MCF 10A (cell line): ENCODE measurements around the gene SEC16B. TPM values are rescaled to one million over a fixed set of nuclear protein-coding genes. Genes with fewer than 3 reads are reported as not detected.

ENCODE experiments used
- BruUV-seq: library from RNA; stranded (reverse); fragments of 400-500 nt; replicated peaks from 2 replicates; lab custom pipeline; 2021; lab: Mats Ljungman, UMichigan
- CTCF ChIA-PET: fragments of 300-600 bp; sonication (Branson Sonifier 250); formaldehyde crosslinking; extraction: SDS; loops from one replicate; lab custom pipeline; 2021; ENCODE audit warnings: antibody characterized with exemption, inconsistent platforms; lab: Yijun Ruan, JAX
- POLR2A ChIA-PET: fragments of 300-600, 350-650 bp; sonication (Branson Sonifier 250); formaldehyde crosslinking; extraction: SDS; loops from one replicate; lab custom pipeline; 2020; ENCODE audit warnings: antibody characterized with exemption, inconsistent platforms; lab: Yijun Ruan, JAX
- DNase-seq: peaks from one replicate; pipeline ENCODE4 v3.0.0-alpha.2; 2018; ENCODE audit not compliant: unreplicated experiment
- H3K27ac Mint-ChIP-seq: one replicate; pipeline ENCODE4 v1.8.0; 2022; ENCODE audit warnings: mild to moderate bottlenecking, low read depth, mixed read lengths; ENCODE audit not compliant: unreplicated experiment
- H3K27me3 Mint-ChIP-seq: one replicate; pipeline ENCODE4 v1.8.0; 2022; ENCODE audit warnings: mixed read lengths; ENCODE audit not compliant: insufficient read depth, unreplicated experiment
- H3K36me3 Mint-ChIP-seq: one replicate; pipeline ENCODE4 v1.8.0; 2022; ENCODE audit warnings: mild to moderate bottlenecking, moderate library complexity, mixed read lengths; ENCODE audit not compliant: insufficient read depth, unreplicated experiment
- H3K4me1 Mint-ChIP-seq: one replicate; pipeline ENCODE4 v1.8.0; 2022; ENCODE audit warnings: mixed read lengths; ENCODE audit not compliant: insufficient read depth, unreplicated experiment
- H3K4me3 Mint-ChIP-seq: one replicate; pipeline ENCODE4 v1.8.0; 2022; ENCODE audit warnings: mild to moderate bottlenecking, moderate library complexity, mixed read lengths; ENCODE audit not compliant: unreplicated experiment
- H3K9me3 Mint-ChIP-seq: one replicate; pipeline ENCODE4 v1.8.0; 2022; ENCODE audit warnings: mixed read lengths; ENCODE audit not compliant: unreplicated experiment
- CTCF ChIP-seq: fragments of 200-600 bp; IDR thresholded peaks from one replicate; pipeline ENCODE4 v1.8.0; 2022; ENCODE audit warnings: antibody characterized with exemption, mild to moderate bottlenecking; ENCODE audit not compliant: unreplicated experiment
- intact Hi-C: fragments of 100-400 bp; cut with micrococcal nuclease; formaldehyde crosslinking; loops from 2 replicates; pipeline ENCODE4 v1.14.1; 2022
- total RNA-seq: library from RNA; stranded (reverse); gene quantifications from 2 replicates; pipeline ENCODE4 v1.2.3, GENCODE V29; 2022

The SEC16B gene
- total RNA-seq, 1 experiment from 2014 or later: not detected

GRCh38 chr1:178011864-178012503 lies 42.1 kb upstream of the SEC16B start:
- intact Hi-C loops: no loop called here
- BruUV-seq: no TSS peak
- Mint-ChIP-seq H3K36me3 (no peaks in the 10 kb centered on the region), H3K9me3 (no peaks in the 10 kb centered on the region), H3K27ac (no peak overlapping the region), H3K27me3 (no peaks in the 10 kb centered on the region), H3K4me1 (peaks cover 14% of the 10 kb centered on the region), H3K4me3 (no peak overlapping the region)
- POLR2A ChIA-PET: interaction anchor here (0.6 to 0.7 kb wide), 4 partner anchors 20 to 326 kb away, joined by 3 to 6 read pairs (median 3); no protein-coding TSS in a partner anchor
- no peak for TF ChIP-seq CTCF
- no peak for DNase-seq
- CTCF ChIA-PET: interaction anchor here (0.6 to 2.2 kb wide), 14 partner anchors 9 to 579 kb away, joined by 3 to 16 read pairs (median 3); no protein-coding TSS in a partner anchor

GRCh38 chr1:178011465-178011828 lies 41.6 kb upstream of the SEC16B start:
- no peak for TF ChIP-seq CTCF
- H3K36me3 Mint-ChIP-seq: no peaks in the 10 kb centered on the region
- no peak overlapping the region for H3K4me3 Mint-ChIP-seq
- DNase-seq: peak; percentile 90
- intact Hi-C loops: no loop called here
- POLR2A ChIA-PET: interaction anchor here (0.6 to 0.7 kb wide), 3 partner anchors 20 to 194 kb away, joined by 3 read pairs; no protein-coding TSS in a partner anchor
- H3K4me1 Mint-ChIP-seq: peaks cover 14% of the 10 kb centered on the region
- H3K9me3 Mint-ChIP-seq: no peaks in the 10 kb centered on the region
- no peak overlapping the region for H3K27ac Mint-ChIP-seq
- H3K27me3 Mint-ChIP-seq: no peaks in the 10 kb centered on the region
- CTCF ChIA-PET: interaction anchor here (0.6 to 2.2 kb wide), 12 partner anchors 10 to 580 kb away, joined by 3 to 16 read pairs (median 3); no protein-coding TSS in a partner anchor
- BruUV-seq: no TSS peak

GRCh38 chr1:178010674-178011464 lies 41.0 kb upstream of the SEC16B start:
- no peaks in the 10 kb centered on the region for H3K27me3 Mint-ChIP-seq
- no peaks in the 10 kb centered on the region for H3K36me3 Mint-ChIP-seq
- no peak overlapping the region for H3K4me3 Mint-ChIP-seq
- no TSS peak for BruUV-seq
- peaks cover 14% of the 10 kb centered on the region for H3K4me1 Mint-ChIP-seq
- intact Hi-C loops: no loop called here
- no peak for DNase-seq
- no peak overlapping the region for H3K27ac Mint-ChIP-seq
- no peaks in the 10 kb centered on the region for H3K9me3 Mint-ChIP-seq
- TF ChIP-seq CTCF: no peak
- ChIA-PET POLR2A (interaction anchor here (0.7 kb wide), 1 partner anchor 21 kb away, joined by 3 read pairs; no protein-coding TSS in a partner anchor), CTCF (interaction anchor here (0.6 to 2.2 kb wide), 11 partner anchors 10 to 1116 kb away, joined by 3 to 16 read pairs (median 3); no protein-coding TSS in a partner anchor)

GRCh38 chr1:178006043-178006442 lies 36.2 kb upstream of the SEC16B start:
- no peak for TF ChIP-seq CTCF
- Mint-ChIP-seq H3K4me3 (no peak overlapping the region), H3K36me3 (no peaks in the 10 kb centered on the region), H3K4me1 (peaks cover 9% of the 10 kb centered on the region), H3K27ac (no peak overlapping the region), H3K27me3 (no peaks in the 10 kb centered on the region), H3K9me3 (no peaks in the 10 kb centered on the region)
- intact Hi-C loops: loop anchor here (2.0 kb wide), 1 partner anchor 23 kb away; no protein-coding TSS in a partner anchor
- BruUV-seq: no TSS peak
- CTCF ChIA-PET: interaction anchor here (2.0 kb wide), 1 partner anchor 26 kb away, joined by 6 read pairs; no protein-coding TSS in a partner anchor
- DNase-seq: no peak
- POLR2A ChIA-PET: no interaction called here
